Activated CD4-positive, CD25-positive, alpha-beta regulatory T cell treated with anti-CD3 and anti-CD28 coated beads, Interleukin-2, amount 50 U/mL, for 24 hours (primary cell): Measurements from ENCODE around the gene USP6.
"Not testable (repeated sequence)": the region's sequence is repeated elsewhere in the genome, so short reads cannot be mapped to it uniquely, and the experiment has no call there.

Experiments
- ATAC-seq, 2 donors: fragments of 150-1000 bp; cut with Tn5 transposase; one replicate each; pipeline ENCODE4 v1.10.0; 2021; ENCODE audit warnings: mild to moderate bottlenecking in 1 of 2, moderate library complexity in 1 of 2

The USP6 gene

GRCh38 chr17:5135726-5136579 is 20.1 kb downstream of the USP6 start:
- ATAC-seq, result no peak

GRCh38 chr17:5136580-5137412 is 21.0 kb downstream of the USP6 start:
- not testable (repeated sequence) for ATAC-seq

GRCh38 chr17:5137511-5138197 is 21.8 kb downstream of the USP6 start:
- not testable (repeated sequence) for ATAC-seq

- ATAC-seq, result not testable (repeated sequence)
These were observed 22.3 kb downstream of the USP6 start for GRCh38 chr17:5138198-5138544.

GRCh38 chr17:5138616-5139457 is 23.0 kb downstream of the USP6 start:
- no peak for ATAC-seq

GRCh38 chr17:5139458-5139732 is 23.6 kb downstream of the USP6 start:
- ATAC-seq, result no peak

GRCh38 chr17:5142877-5143276 is 27.0 kb downstream of the USP6 start:
- not testable (repeated sequence) for ATAC-seq

GRCh38 chr17:5146122-5146521 is 30.3 kb downstream of the USP6 start:
- ATAC-seq, result not testable (repeated sequence)

- not testable (repeated sequence) for ATAC-seq
These were observed 44.9 kb downstream of the USP6 start for GRCh38 chr17:5160702-5161101.

GRCh38 chr17:5161793-5162192 is 46.0 kb downstream of the USP6 start:
- ATAC-seq, result not testable (repeated sequence)

- no peak for ATAC-seq
These were observed 48.6 kb downstream of the USP6 start for GRCh38 chr17:5164436-5164835.

- not testable (repeated sequence) for ATAC-seq
These were observed 50.1 kb downstream of the USP6 start for GRCh38 chr17:5165791-5166564.

GRCh38 chr17:5175027-5175426 is 59.2 kb downstream of the USP6 start:
- not testable (repeated sequence) for ATAC-seq

GRCh38 chr17:5179003-5179402 is 63.2 kb downstream of the USP6 start:
- no peak for ATAC-seq

- ATAC-seq, result no peak
These were observed 65.9 kb downstream of the USP6 start for GRCh38 chr17:5181509-5182305.

GRCh38 chr17:5182597-5183409 is 67.0 kb downstream of the USP6 start:
- no peak for ATAC-seq

GRCh38 chr17:5183410-5183793 is 67.6 kb downstream of the USP6 start:
- no peak for ATAC-seq

GRCh38 chr17:5184288-5184687 is 68.5 kb downstream of the USP6 start:
- no peak for ATAC-seq

- ATAC-seq, result peak; percentile 99 to 100
These were observed 75.9 kb downstream of the USP6 start, which contains the start of gene ZNF594 for GRCh38 chr17:5191541-5192417. ZNF594 (minus strand) TSS chr17:5191868; CDS start chr17:5184256, 7,612 bp downstream.
